NCI-H82 (cell line): ENCODE data around the gene CEP78.

Experiments used
- DNase-seq: peaks from one replicate; lab custom pipeline; 2025; lab: John Stamatoyannopoulos, UW

CEP78 gene

GRCh38 chr9:78307360-78307759, 71.5 kb downstream of the CEP78 start:
- DNase-seq = no peak

- DNase-seq = no peak
These were observed 73.2 kb downstream of the CEP78 start for GRCh38 chr9:78309066-78309465.

- DNase-seq = no peak
These were observed 75.2 kb downstream of the CEP78 start for GRCh38 chr9:78311075-78311474.

GRCh38 chr9:78311886-78312524, 76.1 kb downstream of the CEP78 start:
- DNase-seq = no peak

GRCh38 chr9:78314550-78314949, 78.7 kb downstream of the CEP78 start:
- no peak for DNase-seq

- DNase-seq = no peak
These were observed 79.3 kb downstream of the CEP78 start for GRCh38 chr9:78314953-78315870.

- DNase-seq = no peak
These were observed 80.5 kb downstream of the CEP78 start for GRCh38 chr9:78316166-78316892.

- no peak for DNase-seq
These were observed 83.5 kb downstream of the CEP78 start for GRCh38 chr9:78319197-78320029.

GRCh38 chr9:78320030-78320693, 84.3 kb downstream of the CEP78 start:
- no peak for DNase-seq

- no peak for DNase-seq
These were observed 85.1 kb downstream of the CEP78 start for GRCh38 chr9:78320875-78321496.

- no peak for DNase-seq
These were observed 85.6 kb downstream of the CEP78 start for GRCh38 chr9:78321505-78321904.

GRCh38 chr9:78324068-78324650, 88.3 kb downstream of the CEP78 start:
- no peak for DNase-seq

GRCh38 chr9:78324682-78325081, 88.8 kb downstream of the CEP78 start:
- no peak for DNase-seq

- no peak for DNase-seq
These were observed 89.5 kb downstream of the CEP78 start for GRCh38 chr9:78325343-78325742.

- DNase-seq = no peak
These were observed 90.0 kb downstream of the CEP78 start for GRCh38 chr9:78325846-78326360.

GRCh38 chr9:78326564-78326963, 90.7 kb downstream of the CEP78 start:
- no peak for DNase-seq
